Ishikawa (cell line): ENCODE measurements around the gene RTCA.

Experiments used
- CEBPB ChIP-seq: IDR thresholded peaks from 2 replicates; pipeline ENCODE4 v1.6.1; 2012
- CREB1 ChIP-seq: IDR thresholded peaks from 2 replicates; pipeline ENCODE4 v1.6.1; 2012; ENCODE audit warnings: low read depth
- EGR1 ChIP-seq: IDR thresholded peaks from 2 replicates; pipeline ENCODE4 v1.6.1; 2012
- EP300 ChIP-seq: IDR thresholded peaks from 2 replicates; pipeline ENCODE4 v1.6.1; 2012; ENCODE audit warnings: borderline replicate concordance
- FOXM1 ChIP-seq: IDR thresholded peaks from 2 replicates; pipeline ENCODE4 v1.6.1; 2012; ENCODE audit warnings: low read depth, borderline replicate concordance
- NFIC ChIP-seq: IDR thresholded peaks from 2 replicates; pipeline ENCODE4 v1.6.1; 2012
- RAD21 ChIP-seq: IDR thresholded peaks from 2 replicates; pipeline ENCODE4 v1.6.1; 2012; ENCODE audit warnings: low read depth
- TAF1 ChIP-seq: IDR thresholded peaks from 2 replicates; pipeline ENCODE4 v1.6.1; 2012; ENCODE audit warnings: low read depth, mild to moderate bottlenecking
- TCF12 ChIP-seq: IDR thresholded peaks from 2 replicates; pipeline ENCODE4 v1.6.1; 2012; ENCODE audit warnings: low read depth
- TEAD4 ChIP-seq: IDR thresholded peaks from 2 replicates; pipeline ENCODE4 v1.6.1; 2012
- YY1 ChIP-seq: IDR thresholded peaks from 2 replicates; pipeline ENCODE4 v1.6.1; 2012; ENCODE audit warnings: low read depth
- ZBTB7A ChIP-seq: IDR thresholded peaks from 2 replicates; pipeline ENCODE4 v1.6.1; 2012; ENCODE audit warnings: low read depth
- TF ChIP-seq, protein P1 (sequence below): IDR thresholded peaks from 2 replicates; pipeline ENCODE4 v1.6.1; 2012; ENCODE audit warnings: low read depth, mild to moderate bottlenecking
- TF ChIP-seq, protein P2 (sequence below): IDR thresholded peaks from 2 replicates; pipeline ENCODE4 v1.6.1; 2012
- TF ChIP-seq, protein P3 (sequence below): IDR thresholded peaks from 2 replicates; pipeline ENCODE4 v1.6.1; 2012

Gene RTCA

DNA sequence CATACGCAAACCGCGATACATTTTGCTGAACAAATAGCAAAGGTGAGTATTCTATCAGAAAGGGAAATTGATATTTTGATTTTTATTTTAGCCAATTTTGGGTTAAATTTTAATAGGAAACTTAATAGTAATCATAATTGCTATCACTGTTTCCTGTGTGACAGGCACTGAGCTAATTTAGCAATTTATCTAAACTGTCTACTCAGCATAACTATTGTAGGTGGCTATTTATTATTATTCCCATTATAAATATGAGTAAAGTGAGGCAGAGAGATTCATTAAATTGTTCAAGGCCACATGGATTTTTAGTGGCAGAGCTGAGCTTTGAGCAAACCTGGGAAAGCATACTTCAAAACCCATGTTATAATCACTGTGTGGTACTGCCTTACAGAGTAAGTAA, 21.1 kb downstream of the RTCA start:
- no peak for TF ChIP-seq TEAD4
- no peak for TF ChIP-seq NFIC

DNA sequence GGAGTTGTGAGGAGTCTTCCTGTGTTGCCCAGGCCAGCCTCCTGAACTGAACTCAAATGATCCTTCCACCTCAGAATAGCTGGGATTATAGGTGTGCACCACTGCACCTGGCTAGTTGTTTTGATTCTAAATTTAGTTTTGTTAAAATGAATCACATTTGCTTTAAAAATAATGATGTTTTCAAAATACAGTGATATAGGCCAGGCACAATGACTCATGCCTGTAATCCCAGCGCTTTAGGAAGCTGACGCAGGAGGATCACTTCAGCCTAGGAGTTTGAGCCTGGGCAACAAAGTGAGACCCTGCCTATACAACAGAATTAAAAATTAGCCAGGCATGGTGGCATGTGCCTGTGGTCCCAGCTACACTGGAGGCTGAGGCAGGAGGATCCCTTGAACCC, 24.3 kb downstream of the RTCA start:
- TF ChIP-seq TEAD4, result no peak
- TF ChIP-seq ZBTB7A, result no peak
- TF ChIP-seq CEBPB, result no peak
- TF ChIP-seq, protein P1, sequence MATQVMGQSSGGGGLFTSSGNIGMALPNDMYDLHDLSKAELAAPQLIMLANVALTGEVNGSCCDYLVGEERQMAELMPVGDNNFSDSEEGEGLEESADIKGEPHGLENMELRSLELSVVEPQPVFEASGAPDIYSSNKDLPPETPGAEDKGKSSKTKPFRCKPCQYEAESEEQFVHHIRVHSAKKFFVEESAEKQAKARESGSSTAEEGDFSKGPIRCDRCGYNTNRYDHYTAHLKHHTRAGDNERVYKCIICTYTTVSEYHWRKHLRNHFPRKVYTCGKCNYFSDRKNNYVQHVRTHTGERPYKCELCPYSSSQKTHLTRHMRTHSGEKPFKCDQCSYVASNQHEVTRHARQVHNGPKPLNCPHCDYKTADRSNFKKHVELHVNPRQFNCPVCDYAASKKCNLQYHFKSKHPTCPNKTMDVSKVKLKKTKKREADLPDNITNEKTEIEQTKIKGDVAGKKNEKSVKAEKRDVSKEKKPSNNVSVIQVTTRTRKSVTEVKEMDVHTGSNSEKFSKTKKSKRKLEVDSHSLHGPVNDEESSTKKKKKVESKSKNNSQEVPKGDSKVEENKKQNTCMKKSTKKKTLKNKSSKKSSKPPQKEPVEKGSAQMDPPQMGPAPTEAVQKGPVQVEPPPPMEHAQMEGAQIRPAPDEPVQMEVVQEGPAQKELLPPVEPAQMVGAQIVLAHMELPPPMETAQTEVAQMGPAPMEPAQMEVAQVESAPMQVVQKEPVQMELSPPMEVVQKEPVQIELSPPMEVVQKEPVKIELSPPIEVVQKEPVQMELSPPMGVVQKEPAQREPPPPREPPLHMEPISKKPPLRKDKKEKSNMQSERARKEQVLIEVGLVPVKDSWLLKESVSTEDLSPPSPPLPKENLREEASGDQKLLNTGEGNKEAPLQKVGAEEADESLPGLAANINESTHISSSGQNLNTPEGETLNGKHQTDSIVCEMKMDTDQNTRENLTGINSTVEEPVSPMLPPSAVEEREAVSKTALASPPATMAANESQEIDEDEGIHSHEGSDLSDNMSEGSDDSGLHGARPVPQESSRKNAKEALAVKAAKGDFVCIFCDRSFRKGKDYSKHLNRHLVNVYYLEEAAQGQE, result no peak
- no peak for TF ChIP-seq TCF12
- TF ChIP-seq, protein P2, sequence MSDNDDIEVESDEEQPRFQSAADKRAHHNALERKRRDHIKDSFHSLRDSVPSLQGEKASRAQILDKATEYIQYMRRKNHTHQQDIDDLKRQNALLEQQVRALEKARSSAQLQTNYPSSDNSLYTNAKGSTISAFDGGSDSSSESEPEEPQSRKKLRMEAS, result no peak
- no peak for TF ChIP-seq EGR1
- TF ChIP-seq YY1, result no peak
- TF ChIP-seq RAD21, result no peak
- TF ChIP-seq FOXM1, result no peak
- TF ChIP-seq EP300, result no peak
- TF ChIP-seq TAF1, result no peak
- no peak for TF ChIP-seq CREB1
- TF ChIP-seq, protein P3, sequence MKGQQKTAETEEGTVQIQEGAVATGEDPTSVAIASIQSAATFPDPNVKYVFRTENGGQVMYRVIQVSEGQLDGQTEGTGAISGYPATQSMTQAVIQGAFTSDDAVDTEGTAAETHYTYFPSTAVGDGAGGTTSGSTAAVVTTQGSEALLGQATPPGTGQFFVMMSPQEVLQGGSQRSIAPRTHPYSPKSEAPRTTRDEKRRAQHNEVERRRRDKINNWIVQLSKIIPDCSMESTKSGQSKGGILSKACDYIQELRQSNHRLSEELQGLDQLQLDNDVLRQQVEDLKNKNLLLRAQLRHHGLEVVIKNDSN, result no peak
- TF ChIP-seq NFIC, result no peak

DNA sequence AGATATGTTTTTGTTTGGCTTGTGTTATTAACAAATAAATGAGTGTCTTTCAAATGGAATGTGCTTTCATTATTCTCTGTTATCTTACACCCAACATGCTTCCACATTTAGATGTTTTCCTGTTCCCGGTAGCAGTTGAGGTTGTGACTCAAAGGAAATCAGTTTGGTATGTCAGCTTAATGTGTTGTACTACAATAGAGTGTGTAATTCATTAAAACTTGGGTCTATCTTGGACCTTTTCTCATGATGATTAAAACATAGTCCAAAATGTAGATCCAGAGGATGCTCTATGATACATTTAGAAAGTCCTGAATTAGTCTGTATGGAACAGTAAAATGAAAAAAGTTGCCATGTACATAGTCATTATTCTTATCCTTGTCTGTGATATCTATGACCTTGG, 26.7 kb downstream of the RTCA start:
- TF ChIP-seq CEBPB (no peak), EGR1 (no peak), NFIC (no peak), YY1 (no peak), EP300 (no peak), RAD21 (no peak), CREB1 (no peak), TCF12 (no peak), TAF1 (no peak)
- TF ChIP-seq, protein P2, result no peak
- TF ChIP-seq, protein P1, result no peak

DNA sequence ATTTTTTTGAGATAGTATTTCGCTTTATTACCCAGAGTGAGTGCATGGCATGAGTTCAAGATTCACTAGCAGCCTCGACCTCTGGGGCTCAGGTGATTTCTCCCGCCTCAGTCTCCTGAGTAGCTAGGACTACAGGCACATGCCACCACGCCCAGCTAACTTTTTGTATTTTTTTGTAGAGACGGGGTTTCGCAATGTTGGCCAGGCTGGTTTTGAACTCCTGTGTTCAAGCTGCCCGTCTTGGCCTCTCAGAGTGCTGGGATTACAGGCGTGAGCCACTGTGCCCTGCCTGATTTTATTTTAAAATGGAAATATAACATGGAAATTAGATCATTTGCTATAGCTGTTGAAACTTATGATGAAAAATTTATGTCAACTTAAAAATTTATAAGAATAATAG, 30.1 kb downstream of the RTCA start:
- TF ChIP-seq ZBTB7A (no peak), CEBPB (peak; percentile 67)

DNA sequence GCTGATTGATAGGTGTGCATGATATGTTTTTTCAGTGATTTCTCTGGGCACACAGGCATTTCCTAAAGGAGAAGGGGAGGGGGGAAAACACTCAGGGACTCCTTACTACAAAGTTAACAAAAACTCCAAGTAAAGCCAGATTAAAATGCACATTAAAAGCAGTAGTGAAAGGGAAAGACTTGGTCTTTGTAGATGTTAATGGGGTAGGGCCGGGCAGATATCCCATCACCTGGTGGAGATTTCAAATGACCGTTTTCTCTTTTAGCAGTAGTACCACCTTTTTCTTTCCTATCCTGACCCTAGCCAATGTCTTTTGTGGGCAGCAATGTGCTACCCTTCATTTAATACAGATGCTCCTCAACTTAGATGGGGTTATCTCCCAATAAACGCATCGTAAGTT, 32.5 kb downstream of the RTCA start:
- TF ChIP-seq CEBPB, result no peak
- TF ChIP-seq TEAD4, result no peak
- TF ChIP-seq, protein P3, result no peak
- no peak for TF ChIP-seq EP300
- TF ChIP-seq FOXM1, result no peak
- TF ChIP-seq, protein P2, result no peak
- TF ChIP-seq RAD21, result no peak
- no peak for TF ChIP-seq YY1
- TF ChIP-seq, protein P1, result no peak
- no peak for TF ChIP-seq ZBTB7A
- TF ChIP-seq CREB1, result no peak
- no peak for TF ChIP-seq EGR1
- no peak for TF ChIP-seq TCF12
- no peak for TF ChIP-seq NFIC
- TF ChIP-seq TAF1, result no peak
